Parietal lobe (tissue), 2 donors: ENCODE data around the gene UBE2E2. TPM values are rescaled to one million over a fixed set of nuclear protein-coding genes. Genes with fewer than 3 reads are reported as not detected.

Experiments
- small RNA-seq: library from RNA; depleted of rRNA; stranded (forward); fragments of <200 nt; gene quantifications from one replicate; pipeline ENCODE3, GENCODE V24; 2014; ENCODE audit warnings: low replicate concordance
- total RNA-seq: library from RNA; depleted of rRNA; stranded (reverse); fragments of >200 nt; gene quantifications from one replicate; pipeline ENCODE4 v1.2.3, GENCODE V29; 2014

UBE2E2 gene
- 58.5 TPM for total RNA-seq

GRCh38 chr3:23202921-23203707 lies at the start of gene UBE2E2:
Gene UBE2E2 (plus strand): TSS chr3:23203327.

Small RNA genes within 50 kb of the gene (small RNA-seq; reads per million reads assigned to genes)
- gene AC121251.1 (not detected), gene RF00019 (not detected), gene RNU6-788P (not detected), gene RNU6-922P (not detected)
